GDM1 (cell line): Measurements from ENCODE around the gene NCK2.

Experiments
- DNase-seq: peaks from one replicate; lab custom pipeline; 2025; lab: John Stamatoyannopoulos, UW

Gene NCK2

GRCh38 chr2:105777031-105777482, 32.3 kb downstream of the NCK2 start:
- no peak for DNase-seq

- no peak for DNase-seq
These were observed 32.9 kb downstream of the NCK2 start for GRCh38 chr2:105777506-105778055.

GRCh38 chr2:105778080-105778607, 33.4 kb downstream of the NCK2 start:
- no peak for DNase-seq

- no peak for DNase-seq
These were observed 34.7 kb downstream of the NCK2 start for GRCh38 chr2:105779394-105779793.

GRCh38 chr2:105780606-105781005, 35.9 kb downstream of the NCK2 start:
- DNase-seq, result no peak

GRCh38 chr2:105781274-105781978, 36.7 kb downstream of the NCK2 start:
- no peak for DNase-seq

GRCh38 chr2:105782123-105782522, 37.4 kb downstream of the NCK2 start:
- peak; percentile 16 for DNase-seq

GRCh38 chr2:105782646-105783045, 37.9 kb downstream of the NCK2 start:
- no peak for DNase-seq

GRCh38 chr2:105783151-105783738, 38.5 kb downstream of the NCK2 start:
- no peak for DNase-seq

GRCh38 chr2:105783972-105784371, 39.3 kb downstream of the NCK2 start:
- no peak for DNase-seq

GRCh38 chr2:105784589-105784988, 39.9 kb downstream of the NCK2 start:
- no peak for DNase-seq

GRCh38 chr2:105785095-105785847, 40.6 kb downstream of the NCK2 start:
- DNase-seq, result no peak

GRCh38 chr2:105786231-105787230, 41.8 kb downstream of the NCK2 start:
- DNase-seq, result peak; percentile 65

- DNase-seq, result no peak
These were observed 42.9 kb downstream of the NCK2 start for GRCh38 chr2:105787376-105788318.

- no peak for DNase-seq
These were observed 44.1 kb downstream of the NCK2 start for GRCh38 chr2:105788670-105789290.

- peak; percentile 70 for DNase-seq
These were observed 45.2 kb downstream of the NCK2 start for GRCh38 chr2:105789745-105790460.

GRCh38 chr2:105790461-105791149, 45.9 kb downstream of the NCK2 start:
- DNase-seq, result no peak

- no peak for DNase-seq
These were observed 46.5 kb downstream of the NCK2 start for GRCh38 chr2:105791229-105791628.
